Measurements from ENCODE around the gene GSTM4. TPM values are rescaled to one million over a fixed set of nuclear protein-coding genes. Genes with fewer than 3 reads are reported as not detected.
A peak's percentile ranks its signal among the peaks of the same experiment; 100 is the strongest.

The GSTM4 gene
- total RNA-seq, 1 donor from 2014 or later: 37.3 TPM

DNA sequence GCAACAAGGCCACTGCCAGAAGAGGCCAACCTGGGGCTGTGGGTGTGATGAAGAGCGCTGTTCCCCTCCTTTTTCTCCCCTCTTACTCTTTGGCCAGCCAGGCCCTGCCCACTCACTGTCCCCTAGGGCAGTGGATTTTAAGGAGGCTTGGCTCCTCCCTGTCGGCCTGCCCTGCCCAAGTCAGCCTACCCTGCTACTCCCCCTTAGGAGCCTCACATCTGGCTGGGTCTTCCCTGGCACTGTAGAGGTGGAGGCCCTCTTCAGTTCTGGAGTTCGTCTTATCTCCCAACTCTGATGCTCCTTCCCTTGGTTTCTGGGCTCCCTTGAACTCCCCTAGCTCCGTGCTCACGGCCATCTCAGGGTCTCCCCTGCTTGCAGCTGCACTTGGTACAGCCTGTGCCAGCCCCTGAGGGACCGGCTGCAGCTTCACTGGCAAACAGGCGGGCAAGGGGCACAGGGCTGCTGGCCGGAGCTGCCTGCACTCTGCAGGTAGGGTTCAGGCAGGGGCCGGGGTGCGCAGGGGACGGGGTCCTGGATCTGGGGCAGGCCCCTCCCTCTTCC is 32.2 kb upstream of the GSTM4 start:
- intact Hi-C loops (cut with DNase I): no loop called here
- DNase-seq (no peak), ATAC-seq (ENCODE audit: poor library complexity) (no peak)

DNA sequence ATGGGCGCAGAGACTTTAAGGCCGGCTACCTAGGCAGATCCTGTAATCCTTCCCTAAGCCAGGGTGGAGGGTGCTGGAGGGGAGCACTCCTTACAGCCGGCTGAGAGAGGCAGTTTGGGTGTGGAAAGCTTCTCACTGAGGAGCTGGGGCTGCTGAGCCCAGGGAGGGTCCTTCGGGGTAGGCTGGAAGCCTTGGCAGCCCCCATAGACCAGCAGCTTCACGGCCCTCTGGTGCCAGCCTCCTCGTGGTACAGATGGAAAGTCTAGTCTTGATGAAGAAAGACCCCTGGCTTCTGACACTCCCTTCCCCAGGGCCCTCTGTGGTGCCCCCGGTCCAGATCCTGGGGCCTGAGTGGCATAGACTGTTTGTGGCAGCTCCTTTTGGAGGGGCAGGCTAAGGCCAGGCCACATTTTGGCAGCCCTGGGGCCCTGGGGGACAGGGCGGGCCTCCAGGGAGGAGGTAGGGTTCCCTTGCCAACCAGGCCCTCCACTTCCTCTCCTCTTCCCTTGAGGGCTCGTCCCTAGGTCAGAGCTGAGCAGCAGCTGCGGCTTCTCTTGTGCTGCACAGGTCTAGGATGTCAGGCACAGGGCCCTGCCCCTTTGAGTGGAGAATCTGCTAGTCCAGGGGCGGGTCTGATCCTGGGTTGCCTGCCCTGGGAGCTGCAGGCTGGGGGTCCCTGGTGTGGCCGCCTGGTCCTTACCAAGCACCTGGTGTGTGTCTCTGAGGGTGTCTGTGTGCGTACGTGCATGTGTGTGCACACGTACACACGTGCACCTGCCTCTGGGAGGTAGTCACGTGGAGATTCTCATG is 31.5 kb upstream of the GSTM4 start:
- intact Hi-C loops (cut with DNase I): no loop called here
- no peak for ATAC-seq (ENCODE audit: poor library complexity)
- DNase-seq: no peak

DNA sequence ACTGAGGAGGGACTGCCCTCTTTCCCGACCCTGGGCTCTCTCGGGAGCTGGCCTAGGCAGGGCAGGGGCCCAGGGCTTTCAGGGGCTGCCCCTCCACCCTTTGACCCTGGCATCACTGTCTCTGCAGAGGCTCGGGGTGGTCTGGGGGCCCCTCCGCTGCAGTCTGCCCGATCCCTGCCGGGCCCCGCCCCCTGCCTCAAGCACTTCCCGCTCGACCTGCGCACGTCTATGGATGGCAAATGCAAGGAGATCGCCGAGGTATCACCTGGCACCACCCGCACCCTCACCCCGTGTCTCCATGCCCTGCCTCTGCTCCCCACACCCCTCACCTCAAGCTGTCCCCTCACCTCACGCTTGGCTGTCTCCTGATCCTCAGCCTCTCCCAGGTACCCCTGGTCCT is 30.7 kb upstream of the GSTM4 start:
- intact Hi-C loops (cut with DNase I): no loop called here
- no peak for ATAC-seq (ENCODE audit: poor library complexity)
- no peak for DNase-seq

DNA sequence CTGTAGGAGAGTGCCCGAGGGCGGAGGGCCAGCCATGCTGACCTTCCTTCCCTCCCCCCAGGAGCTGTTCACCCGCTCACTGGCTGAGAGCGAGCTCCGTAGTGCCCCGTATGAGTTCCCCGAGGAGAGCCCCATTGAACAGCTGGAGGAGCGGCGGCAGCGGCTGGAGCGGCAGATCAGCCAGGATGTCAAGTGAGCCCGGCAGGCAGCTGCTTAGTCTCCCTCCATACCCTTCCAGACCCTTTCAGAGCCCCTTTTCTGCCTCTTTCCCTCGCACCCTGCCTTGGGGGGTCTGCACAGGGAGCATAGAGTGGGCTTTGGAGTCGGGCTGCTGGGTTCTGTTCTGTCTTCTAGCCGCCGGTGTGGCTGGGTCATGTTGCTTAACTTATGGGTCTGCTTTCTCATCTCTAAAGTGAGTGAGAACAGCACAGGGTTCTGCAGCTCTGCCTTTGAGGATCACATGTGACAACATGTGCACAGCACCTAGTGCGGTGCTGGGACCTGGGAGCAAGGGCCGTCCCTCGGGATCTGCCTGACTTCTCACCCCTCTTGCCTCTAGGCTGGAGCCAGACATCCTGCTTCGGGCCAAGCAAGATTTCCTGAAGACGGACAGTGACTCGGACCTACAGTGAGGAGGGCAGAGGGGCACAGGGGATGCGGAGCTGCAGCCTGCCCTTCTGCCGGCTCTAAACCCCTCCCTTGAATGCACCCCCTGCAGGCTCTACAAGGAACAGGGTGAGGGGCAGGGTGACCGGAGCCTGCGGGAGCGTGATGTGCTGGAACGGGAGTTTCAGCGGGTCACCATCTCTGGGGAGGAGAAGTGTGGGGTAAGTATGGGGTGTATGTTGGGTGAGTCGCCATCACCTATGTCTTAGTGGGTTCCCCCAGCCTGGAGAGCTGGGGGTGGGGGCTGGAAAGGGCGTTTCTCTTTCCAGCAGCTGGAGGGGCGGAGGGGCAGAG is 30.0 kb upstream of the GSTM4 start:
- intact Hi-C loops (cut with DNase I): no loop called here
- DNase-seq: no peak
- ATAC-seq (ENCODE audit: poor library complexity): no peak

DNA sequence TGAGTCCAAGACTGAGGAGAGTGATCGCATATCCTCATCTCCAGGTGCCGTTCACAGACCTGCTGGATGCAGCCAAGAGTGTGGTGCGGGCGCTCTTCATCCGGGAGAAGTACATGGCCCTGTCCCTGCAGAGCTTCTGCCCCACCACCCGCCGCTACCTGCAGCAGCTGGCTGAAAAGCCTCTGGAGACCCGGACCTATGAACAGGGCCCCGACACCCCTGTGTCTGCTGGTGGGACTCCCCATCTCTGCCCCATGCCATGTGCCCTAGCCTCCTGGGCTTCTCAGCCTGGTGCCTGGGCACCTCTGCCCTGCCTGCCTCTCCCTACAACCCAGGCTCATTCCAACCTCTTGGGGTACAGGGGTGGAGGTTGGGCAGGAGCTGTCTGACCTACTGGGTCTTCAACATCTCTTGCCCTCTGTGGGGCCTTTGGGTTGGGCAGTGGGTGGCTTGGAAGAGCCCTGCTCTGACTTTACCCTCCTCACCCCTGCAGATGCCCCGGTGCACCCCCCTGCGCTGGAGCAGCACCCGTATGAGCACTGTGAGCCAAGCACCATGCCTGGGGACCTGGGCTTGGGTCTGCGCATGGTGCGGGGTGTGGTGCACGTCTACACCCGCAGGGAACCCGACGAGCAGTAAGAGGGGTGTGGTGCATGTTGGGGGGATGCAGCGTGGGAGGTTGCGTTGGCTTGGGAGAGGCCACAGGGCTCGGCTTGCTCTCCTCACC is 29.1 kb upstream of the GSTM4 start:
- intact Hi-C loops (cut with DNase I): no loop called here
- no peak for DNase-seq
- ATAC-seq (ENCODE audit: poor library complexity): no peak

DNA sequence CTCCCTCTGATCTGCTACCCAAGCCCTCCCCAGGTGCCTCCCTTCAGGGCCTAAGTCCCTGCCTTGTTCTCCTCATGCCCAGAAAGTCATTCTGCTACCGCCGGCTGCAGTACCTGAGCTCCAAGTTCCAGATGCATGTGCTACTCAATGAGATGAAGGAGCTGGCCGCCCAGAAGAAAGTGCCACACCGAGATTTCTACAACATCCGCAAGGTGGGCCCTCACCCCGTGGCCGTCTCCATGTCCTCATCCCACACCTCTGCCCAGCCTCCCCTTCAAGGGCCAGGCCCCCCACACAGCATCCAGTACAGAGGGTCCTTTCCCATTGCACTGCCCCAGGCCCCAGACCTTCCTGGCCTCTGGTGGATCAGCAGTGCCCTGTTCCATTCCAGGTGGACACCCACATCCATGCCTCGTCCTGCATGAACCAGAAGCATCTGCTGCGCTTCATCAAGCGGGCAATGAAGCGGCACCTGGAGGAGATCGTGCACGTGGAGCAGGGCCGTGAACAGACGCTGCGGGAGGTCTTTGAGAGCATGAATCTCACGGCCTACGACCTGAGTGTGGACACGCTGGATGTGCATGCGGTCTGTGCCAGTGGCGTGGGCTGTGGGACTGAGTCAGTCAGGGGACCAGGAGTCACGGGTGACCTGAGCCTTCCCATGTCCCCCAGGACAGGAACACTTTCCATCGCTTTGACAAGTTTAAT is 28.1 kb upstream of the GSTM4 start:
- intact Hi-C loops (cut with DNase I): no loop called here
- no peak for ATAC-seq (ENCODE audit: poor library complexity)
- no peak for DNase-seq

DNA sequence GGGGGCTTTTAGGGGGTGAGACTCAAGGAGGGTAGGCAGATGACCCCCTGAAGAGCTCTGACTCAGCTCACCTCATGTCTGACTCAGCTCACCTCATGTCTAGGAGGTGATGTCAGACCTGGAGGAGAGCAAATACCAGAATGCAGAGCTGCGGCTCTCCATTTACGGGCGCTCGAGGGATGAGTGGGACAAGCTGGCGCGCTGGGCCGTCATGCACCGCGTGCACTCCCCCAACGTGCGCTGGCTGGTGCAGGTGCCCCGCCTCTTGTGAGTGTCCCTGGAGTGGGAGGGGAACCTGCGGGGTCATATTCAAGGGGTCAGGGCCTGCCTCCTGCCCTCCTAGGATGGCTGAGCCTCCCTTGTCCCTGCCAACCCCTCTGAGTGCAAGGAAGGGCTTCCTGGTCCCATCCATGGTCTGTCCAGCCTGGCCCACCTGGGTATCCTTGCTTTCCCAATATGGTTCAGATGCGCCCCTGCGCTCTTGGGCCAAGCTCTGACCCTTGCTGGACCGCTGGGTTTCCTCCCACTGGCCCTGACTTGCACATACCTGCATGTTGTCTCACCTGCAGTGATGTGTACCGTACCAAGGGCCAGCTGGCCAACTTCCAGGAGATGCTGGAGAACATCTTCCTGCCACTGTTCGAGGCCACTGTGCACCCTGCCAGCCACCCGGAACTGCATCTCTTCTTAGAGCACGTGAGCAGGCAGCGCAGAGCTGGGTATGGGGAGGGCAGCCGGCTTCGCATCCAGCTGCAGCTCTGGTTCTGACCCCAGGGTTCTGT is 27.2 kb upstream of the GSTM4 start:
- intact Hi-C loops (cut with DNase I): no loop called here
- ATAC-seq (ENCODE audit: poor library complexity) (no peak), DNase-seq (no peak)

DNA sequence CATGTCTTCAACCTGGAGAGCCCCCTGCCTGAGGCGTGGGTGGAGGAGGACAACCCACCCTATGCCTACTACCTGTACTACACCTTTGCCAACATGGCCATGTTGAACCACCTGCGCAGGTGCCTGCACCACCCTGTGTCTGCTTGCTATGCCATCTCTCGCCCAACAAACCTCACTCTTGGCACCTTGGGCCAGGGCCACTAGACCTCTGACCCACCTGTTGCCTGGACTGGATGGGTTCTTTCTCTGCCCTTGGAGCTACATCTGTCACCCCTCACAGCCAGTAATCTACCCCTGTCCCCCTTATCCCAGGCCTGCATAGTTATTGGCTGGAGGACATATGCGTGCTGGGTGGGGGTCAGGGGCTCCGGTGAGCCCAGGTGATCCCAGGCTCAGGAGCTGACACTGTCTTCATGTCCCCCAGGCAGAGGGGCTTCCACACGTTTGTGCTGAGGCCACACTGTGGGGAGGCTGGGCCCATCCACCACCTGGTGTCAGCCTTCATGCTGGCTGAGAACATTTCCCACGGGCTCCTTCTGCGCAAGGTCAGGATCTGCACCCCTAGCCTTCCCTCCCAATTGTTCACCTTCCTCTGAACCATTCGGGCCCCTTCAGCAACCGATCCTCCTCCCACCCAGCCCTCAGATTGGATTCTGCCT is 26.4 kb upstream of the GSTM4 start:
- intact Hi-C loops (cut with DNase I): loop anchor here (5.0 kb wide), 1 partner anchor 82 kb away; the partner anchor contains the start of gene GNAI3
- DNase-seq: no peak

DNA sequence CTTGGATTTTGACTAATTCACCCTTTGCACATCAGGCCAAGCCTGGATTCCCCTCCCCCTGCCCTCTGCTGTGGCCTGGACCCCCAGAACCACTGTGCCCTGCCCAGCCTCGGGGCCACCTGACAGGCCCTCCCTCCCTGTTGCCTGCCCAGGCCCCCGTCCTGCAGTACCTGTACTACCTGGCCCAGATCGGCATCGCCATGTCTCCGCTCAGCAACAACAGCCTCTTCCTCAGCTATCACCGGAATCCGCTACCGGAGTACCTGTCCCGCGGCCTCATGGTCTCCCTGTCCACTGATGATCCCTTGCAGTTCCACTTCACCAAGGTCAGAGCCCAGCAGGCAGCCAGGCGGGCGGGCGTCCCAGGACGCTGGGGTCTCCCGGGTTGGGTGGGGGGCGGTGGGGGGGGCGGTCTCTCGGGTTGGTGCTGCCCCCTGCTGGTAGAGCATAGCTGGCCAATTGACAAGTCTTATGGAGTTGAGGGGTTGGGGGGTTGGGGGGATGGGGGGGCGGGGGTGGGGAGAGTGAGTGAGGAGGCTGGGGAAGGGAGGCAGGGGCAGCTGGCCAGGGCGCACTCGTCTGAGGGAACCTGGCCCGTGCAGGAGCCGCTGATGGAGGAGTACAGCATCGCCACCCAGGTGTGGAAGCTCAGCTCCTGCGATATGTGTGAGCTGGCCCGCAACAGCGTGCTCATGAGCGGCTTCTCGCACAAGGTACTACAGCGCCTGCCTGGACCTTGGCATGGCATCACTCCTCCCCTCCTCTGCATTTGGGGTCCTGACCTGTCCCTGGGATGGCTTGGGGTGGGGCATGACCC is 25.6 kb upstream of the GSTM4 start:
- no peak for ATAC-seq (ENCODE audit: poor library complexity)
- intact Hi-C loops (cut with DNase I): loop anchor here (5.0 kb wide), 1 partner anchor 83 kb away; the partner anchor contains the start of gene GNAI3
- DNase-seq: no peak

More for the DNA sequence above, 26.4 kb upstream of the GSTM4 start:
- ATAC-seq (ENCODE audit: poor library complexity): no peak

DNA sequence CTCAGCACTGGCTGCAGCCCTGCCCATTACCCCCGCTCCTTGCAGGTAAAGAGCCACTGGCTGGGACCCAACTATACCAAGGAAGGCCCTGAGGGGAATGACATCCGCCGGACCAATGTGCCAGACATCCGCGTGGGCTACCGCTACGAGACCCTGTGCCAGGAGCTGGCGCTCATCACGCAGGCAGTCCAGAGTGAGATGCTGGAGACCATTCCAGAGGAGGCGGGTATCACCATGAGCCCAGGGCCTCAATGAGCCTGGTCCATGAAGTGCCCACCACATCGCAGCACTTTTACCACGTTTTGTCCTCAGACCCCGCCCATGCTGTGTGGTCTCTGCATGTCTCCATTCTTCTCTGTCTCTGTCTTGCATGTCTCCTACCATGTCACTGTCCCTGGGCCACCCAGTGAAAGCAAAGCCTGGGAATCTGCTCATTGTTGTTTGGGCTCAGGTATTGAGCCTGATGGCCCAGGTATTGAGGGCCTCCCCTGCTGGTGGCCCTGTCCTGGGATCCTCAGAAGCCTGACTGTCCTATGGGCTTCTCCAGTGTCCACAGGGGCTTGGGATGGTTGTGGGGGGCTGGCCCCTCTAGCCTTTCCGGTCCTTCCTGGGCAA is 24.9 kb upstream of the GSTM4 start:
- intact Hi-C loops (cut with DNase I): loop anchor here (5.0 kb wide), 1 partner anchor 84 kb away; the partner anchor contains the start of gene GNAI3
- DNase-seq: no peak
- no peak for ATAC-seq (ENCODE audit: poor library complexity)

DNA sequence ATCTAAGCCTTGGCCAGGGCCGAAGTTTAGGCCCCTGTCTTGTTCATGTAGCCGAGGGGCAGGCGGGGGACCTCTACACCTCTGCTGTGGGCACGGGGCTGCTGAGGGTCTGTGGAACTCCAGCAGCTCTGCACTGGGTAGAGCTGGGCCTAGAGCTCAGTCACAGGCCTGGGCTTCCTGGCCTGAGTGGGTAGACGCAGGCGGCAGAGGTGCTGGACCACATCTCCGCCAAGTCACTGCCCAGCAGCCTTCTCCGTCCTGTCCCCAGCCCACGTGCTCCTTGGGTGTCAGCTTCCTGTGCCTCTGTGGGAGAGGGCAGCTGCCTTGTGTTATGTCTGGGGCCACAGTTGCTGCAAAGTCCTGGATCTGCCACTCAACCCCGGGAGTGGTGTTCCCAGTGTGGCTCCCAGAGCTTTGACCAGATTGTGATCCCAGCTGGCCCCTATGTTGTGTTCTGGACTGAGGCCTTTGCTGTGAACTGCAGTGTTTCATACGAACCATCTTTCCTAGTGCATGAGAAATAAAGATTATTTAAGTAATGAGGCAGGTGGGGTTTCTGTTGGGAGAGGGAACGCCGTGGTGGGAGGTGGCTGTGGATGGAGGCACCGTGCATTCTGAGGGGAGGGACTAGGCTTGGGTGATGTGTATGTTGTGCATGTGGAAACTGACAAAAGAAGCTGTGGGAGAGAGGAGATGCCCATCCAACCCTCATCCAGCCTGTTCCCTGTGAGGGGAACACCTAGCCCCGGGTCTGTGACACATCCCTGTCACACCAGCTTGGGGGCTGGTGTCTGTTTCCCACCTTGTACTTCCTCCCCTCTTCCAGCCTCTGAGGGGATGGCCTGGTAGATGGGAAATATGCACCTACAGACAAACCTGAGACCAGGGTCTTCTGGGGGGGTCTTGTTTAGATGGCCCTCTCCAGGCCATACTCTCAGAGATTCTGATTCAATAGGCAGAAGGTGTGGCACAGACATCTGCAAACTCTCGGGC is 24.1 kb upstream of the GSTM4 start:
- intact Hi-C loops (cut with DNase I): loop anchor here (5.0 kb wide), 1 partner anchor 85 kb away; the partner anchor contains the start of gene GNAI3
- ATAC-seq (ENCODE audit: poor library complexity): no peak
- no peak for DNase-seq

DNA sequence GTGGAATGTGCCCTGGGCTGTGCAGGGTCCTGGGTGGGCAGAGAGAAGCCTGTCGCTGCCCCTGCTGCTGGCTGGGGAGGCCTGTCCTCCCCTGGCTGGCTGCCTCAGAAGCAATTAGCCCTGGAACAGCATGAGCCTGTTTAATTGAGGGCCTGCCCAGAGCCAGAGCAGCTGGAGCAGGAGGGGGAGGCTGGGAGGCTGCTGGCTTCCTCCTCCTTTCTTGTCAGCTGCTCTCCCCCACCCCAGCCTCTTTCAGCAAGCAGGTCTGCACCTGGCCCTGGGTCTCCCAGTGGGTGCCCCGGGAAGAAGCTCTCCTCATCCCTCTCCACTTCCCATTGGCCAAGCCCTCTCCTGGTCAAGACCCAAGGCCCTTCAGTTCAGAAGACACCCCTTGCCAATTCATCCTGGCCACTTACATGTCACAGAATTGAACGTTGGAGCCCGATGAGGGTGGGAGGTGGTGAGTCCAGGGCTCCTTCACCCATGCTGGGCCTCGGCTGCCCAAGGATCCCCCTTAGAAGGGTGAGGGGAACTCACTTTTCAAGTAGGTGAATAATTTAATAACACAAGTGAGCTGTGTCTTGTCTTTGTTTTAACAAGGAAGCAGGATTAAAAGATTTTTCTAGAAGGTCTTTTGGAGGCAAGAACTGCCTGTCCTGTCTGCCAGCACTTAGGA is 23.1 kb upstream of the GSTM4 start:
- DNase-seq (no peak), ATAC-seq (ENCODE audit: poor library complexity) (peak; percentile 66)
- intact Hi-C loops (cut with DNase I): loop anchor here (5.0 kb wide), 1 partner anchor 86 kb away; the partner anchor contains the start of gene GNAI3

DNA sequence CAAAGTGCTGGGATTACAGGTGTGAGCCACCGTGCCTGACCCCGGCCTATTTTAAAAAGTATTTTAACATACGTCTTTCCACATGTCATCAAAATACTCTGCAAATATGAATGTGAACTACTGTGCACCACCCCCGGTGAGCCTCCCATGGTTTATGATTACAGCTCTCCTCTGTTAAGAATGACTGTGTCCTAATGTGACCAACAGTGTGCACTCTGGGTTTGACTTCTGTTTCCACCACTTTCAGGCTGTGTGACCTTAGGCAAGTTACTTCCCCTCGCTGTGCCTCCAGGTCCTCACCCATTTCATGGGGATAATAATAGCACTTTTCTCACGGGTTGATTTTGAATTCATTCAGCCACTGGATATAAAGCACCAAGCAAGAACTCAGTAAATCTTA is 21.6 kb upstream of the GSTM4 start:
- no peak for ATAC-seq (ENCODE audit: poor library complexity)
- DNase-seq: no peak
- intact Hi-C loops (cut with DNase I): loop anchor here (5.0 kb wide), 1 partner anchor 87 kb away; the partner anchor contains the start of gene GNAI3

Data from Right ventricle myocardium superior (tissue), 1 donor.